Calu3 (cell line): ENCODE results near the gene NDRG3. TPM values are rescaled to one million over a fixed set of nuclear protein-coding genes. Genes with fewer than 3 reads are reported as not detected.

Experiments used
- BruUV-seq: library from RNA; stranded (reverse); fragments of 400-500 nt; replicated peaks from 2 replicates; lab custom pipeline; 2021; lab: Mats Ljungman, UMichigan
- CTCF ChIA-PET: fragments of 300-600 bp; sonication (Branson Sonifier 250); formaldehyde crosslinking; loops from one replicate; lab custom pipeline; 2022; ENCODE audit warnings: antibody characterized with exemption; lab: Charles Lee
- DNase-seq: peaks from one replicate; pipeline ENCODE4 v3.0.0; 2022
- H3K27ac Mint-ChIP-seq: one replicate; pipeline ENCODE4 v1.8.0; 2022; ENCODE audit warnings: mixed read lengths; ENCODE audit not compliant: unreplicated experiment
- H3K27me3 Mint-ChIP-seq: one replicate; pipeline ENCODE4 v1.8.0; 2022; ENCODE audit warnings: mixed read lengths; ENCODE audit not compliant: unreplicated experiment
- H3K36me3 Mint-ChIP-seq: one replicate; pipeline ENCODE4 v1.8.0; 2022; ENCODE audit warnings: mild to moderate bottlenecking, moderate library complexity, mixed read lengths; ENCODE audit not compliant: insufficient read depth, unreplicated experiment
- H3K4me1 Mint-ChIP-seq: one replicate; pipeline ENCODE4 v1.8.0; 2022; ENCODE audit warnings: mild to moderate bottlenecking, low read depth, mixed read lengths; ENCODE audit not compliant: unreplicated experiment
- H3K4me3 Mint-ChIP-seq: one replicate; pipeline ENCODE4 v1.8.0; 2022; ENCODE audit warnings: mild to moderate bottlenecking, low read depth, moderate library complexity, mixed read lengths; ENCODE audit not compliant: unreplicated experiment
- H3K9me3 Mint-ChIP-seq: one replicate; pipeline ENCODE4 v1.8.0; 2022; ENCODE audit warnings: low read depth, mixed read lengths; ENCODE audit not compliant: unreplicated experiment
- CTCF ChIP-seq: fragments of 200-600 bp; IDR thresholded peaks from one replicate; pipeline ENCODE4 v1.8.0; 2022; ENCODE audit warnings: antibody characterized with exemption; ENCODE audit not compliant: unreplicated experiment
- intact Hi-C: fragments of 100-400 bp; cut with micrococcal nuclease; formaldehyde crosslinking; loops from one replicate; pipeline ENCODE4 v1.10.0; 2022; ENCODE audit not compliant: unreplicated experiment
- total RNA-seq: library from RNA; stranded (reverse); gene quantifications from 2 replicates; pipeline ENCODE4 v1.2.3, GENCODE V29; 2022

The NDRG3 gene
- total RNA-seq, 1 experiment from 2014 or later, result 18.0 TPM

DNA sequence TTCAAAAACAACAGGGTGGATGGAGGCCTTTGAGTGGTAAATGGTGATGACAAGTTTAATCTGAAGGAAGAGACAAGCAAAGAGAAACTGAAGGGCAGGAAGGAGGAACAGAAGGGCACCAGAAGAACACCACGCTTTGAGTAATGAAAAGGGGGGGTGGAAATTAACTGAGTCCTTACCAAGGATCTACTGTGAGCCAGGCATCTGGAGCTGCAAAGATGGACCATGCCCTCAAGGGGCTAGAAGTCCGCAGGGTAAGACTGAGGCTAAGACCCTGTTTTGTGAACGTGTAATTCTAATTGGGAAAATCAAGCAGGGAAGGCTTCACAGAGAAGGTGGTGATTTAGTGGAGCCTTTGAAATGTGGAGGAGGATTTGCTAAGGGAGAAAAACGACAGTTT lies 1.6 kb downstream of the NDRG3 start:
- Mint-ChIP-seq H3K4me3 (peak overlapping the region; percentile 87), H3K27me3 (no peaks in the 10 kb centered on the region), H3K9me3 (no peaks in the 10 kb centered on the region), H3K36me3 (peaks cover 14% of the 10 kb centered on the region), H3K4me1 (peaks cover 11% of the 10 kb centered on the region), H3K27ac (no peak overlapping the region)
- CTCF ChIA-PET, result interaction anchor here (0.6 to 1.2 kb wide), 4 partner anchors 10 to 451 kb away, joined by 3 to 5 read pairs (median 4); partner anchors contain the start of gene DSN1
- no peak for DNase-seq
- intact Hi-C loops, result no loop called here
- TF ChIP-seq CTCF, result no peak
- no TSS peak for BruUV-seq

DNA sequence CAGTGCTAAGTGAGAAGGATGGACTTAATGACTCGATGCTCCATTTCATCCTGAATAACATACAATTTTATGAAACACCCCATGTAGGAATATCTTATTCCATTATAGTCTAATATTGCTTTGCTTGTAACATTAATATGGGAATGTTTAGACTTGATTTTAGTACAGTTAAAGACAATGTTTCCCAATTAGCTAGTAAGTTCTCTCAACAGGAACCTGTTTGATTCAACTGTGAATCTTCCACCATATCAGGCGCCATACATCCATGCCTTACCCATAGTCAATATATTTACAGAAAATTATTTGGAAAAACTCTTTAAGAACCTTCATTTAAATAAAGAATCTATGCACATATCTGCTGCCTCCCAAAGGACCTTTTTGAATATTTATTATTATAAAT lies 3.3 kb downstream of the NDRG3 start:
- no peaks in the 10 kb centered on the region for H3K9me3 Mint-ChIP-seq
- peaks cover 11% of the 10 kb centered on the region for H3K4me1 Mint-ChIP-seq
- DNase-seq, result no peak
- intact Hi-C loops, result no loop called here
- no peaks in the 10 kb centered on the region for H3K27me3 Mint-ChIP-seq
- no peak overlapping the region for H3K27ac Mint-ChIP-seq
- TF ChIP-seq CTCF, result no peak
- CTCF ChIA-PET, result interaction anchor here (0.5 kb wide), 1 partner anchor 750 kb away, joined by 6 read pairs; no protein-coding TSS in a partner anchor
- H3K4me3 Mint-ChIP-seq, result no peak overlapping the region
- BruUV-seq, result no TSS peak
- H3K36me3 Mint-ChIP-seq, result peaks cover 14% of the 10 kb centered on the region

- intact Hi-C loops, result no loop called here
- H3K27ac Mint-ChIP-seq, result no peak overlapping the region
- no peaks in the 10 kb centered on the region for H3K27me3 Mint-ChIP-seq
- CTCF ChIA-PET, result interaction anchor here (0.6 kb wide), 1 partner anchor 28 kb away, joined by 3 read pairs; no protein-coding TSS in a partner anchor
- peaks cover 9% of the 10 kb centered on the region for H3K36me3 Mint-ChIP-seq
- no peaks in the 10 kb centered on the region for H3K9me3 Mint-ChIP-seq
- DNase-seq, result no peak
- BruUV-seq, result no TSS peak
- no peak overlapping the region for H3K4me3 Mint-ChIP-seq
- TF ChIP-seq CTCF, result no peak
- peaks cover 11% of the 10 kb centered on the region for H3K4me1 Mint-ChIP-seq
These were observed 4.8 kb downstream of the NDRG3 start for GRCh38 chr20:36741072-36741471.

- Mint-ChIP-seq H3K27ac (no peak overlapping the region), H3K4me1 (peaks cover 9% of the 10 kb centered on the region), H3K36me3 (no peaks in the 10 kb centered on the region), H3K9me3 (no peaks in the 10 kb centered on the region), H3K4me3 (no peak overlapping the region), H3K27me3 (no peaks in the 10 kb centered on the region)
- intact Hi-C loops, result no loop called here
- no TSS peak for BruUV-seq
- DNase-seq, result no peak
- TF ChIP-seq CTCF, result no peak
- CTCF ChIA-PET, result interaction anchor here (0.9 to 1.3 kb wide), 2 partner anchors 8 to 18 kb away, joined by 3 read pairs; no protein-coding TSS in a partner anchor
These were observed 8.7 kb downstream of the NDRG3 start for GRCh38 chr20:36737183-36737499.
